GM12865 (cell line): ENCODE data around the gene ECI1.

Experiments
- DNase-seq: peaks from one replicate; pipeline ENCODE4 v3.0.0; 2010; ENCODE audit warnings: low read depth
- H3K4me3 ChIP-seq: 2 replicates; pipeline ENCODE4 v1.5.1; 2011; ENCODE audit warnings: mild to moderate bottlenecking, low read depth, low read length, control low read depth
- TF ChIP-seq, protein P1 (sequence below): IDR thresholded peaks from 2 replicates; pipeline ENCODE4 v1.5.1; 2011; ENCODE audit warnings: low read length, control low read depth, low read depth, inconsistent platforms; ENCODE audit not compliant: insufficient read depth; ENCODE audit errors: missing control alignments

ECI1 gene

DNA sequence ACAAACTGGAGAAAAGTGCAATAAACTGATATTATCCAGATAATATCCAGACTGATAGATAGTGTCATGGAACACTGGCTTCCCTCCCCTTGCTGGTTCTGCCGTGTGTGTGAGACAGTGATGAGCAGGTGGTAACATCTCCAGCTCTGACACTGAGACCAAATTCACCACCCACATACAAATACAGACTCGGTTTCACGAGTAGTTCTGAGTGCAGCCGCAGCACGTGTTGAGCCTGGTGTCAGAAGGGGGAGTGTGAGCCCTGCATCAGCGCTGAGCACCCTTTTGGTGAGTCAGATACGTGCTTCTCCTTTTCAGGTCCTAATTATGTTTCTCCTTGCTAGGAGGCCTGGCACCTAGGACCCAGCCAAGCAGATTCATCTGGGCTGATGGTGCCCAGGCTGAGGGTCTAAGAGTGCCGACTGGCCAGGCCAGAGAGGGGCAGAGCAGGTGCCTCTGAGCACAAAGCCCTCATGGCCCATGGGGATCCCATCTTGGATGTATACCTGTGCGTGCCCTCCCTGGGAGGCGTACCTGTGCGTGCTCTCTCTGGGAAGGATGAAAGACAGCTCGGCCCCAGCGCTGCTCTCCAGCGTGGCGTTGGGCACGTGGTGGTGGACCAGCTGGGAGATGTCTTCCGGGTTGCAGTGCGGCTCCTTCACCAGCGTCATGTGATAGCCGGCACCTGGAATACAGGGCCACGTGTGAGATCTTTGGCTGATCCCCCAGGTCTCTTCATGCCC, 43.8 kb upstream of the ECI1 start:
- peak; percentile 86 for DNase-seq
- TF ChIP-seq, protein P1, sequence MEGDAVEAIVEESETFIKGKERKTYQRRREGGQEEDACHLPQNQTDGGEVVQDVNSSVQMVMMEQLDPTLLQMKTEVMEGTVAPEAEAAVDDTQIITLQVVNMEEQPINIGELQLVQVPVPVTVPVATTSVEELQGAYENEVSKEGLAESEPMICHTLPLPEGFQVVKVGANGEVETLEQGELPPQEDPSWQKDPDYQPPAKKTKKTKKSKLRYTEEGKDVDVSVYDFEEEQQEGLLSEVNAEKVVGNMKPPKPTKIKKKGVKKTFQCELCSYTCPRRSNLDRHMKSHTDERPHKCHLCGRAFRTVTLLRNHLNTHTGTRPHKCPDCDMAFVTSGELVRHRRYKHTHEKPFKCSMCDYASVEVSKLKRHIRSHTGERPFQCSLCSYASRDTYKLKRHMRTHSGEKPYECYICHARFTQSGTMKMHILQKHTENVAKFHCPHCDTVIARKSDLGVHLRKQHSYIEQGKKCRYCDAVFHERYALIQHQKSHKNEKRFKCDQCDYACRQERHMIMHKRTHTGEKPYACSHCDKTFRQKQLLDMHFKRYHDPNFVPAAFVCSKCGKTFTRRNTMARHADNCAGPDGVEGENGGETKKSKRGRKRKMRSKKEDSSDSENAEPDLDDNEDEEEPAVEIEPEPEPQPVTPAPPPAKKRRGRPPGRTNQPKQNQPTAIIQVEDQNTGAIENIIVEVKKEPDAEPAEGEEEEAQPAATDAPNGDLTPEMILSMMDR: no peak
- H3K4me3 ChIP-seq: no peak overlapping the region

DNA sequence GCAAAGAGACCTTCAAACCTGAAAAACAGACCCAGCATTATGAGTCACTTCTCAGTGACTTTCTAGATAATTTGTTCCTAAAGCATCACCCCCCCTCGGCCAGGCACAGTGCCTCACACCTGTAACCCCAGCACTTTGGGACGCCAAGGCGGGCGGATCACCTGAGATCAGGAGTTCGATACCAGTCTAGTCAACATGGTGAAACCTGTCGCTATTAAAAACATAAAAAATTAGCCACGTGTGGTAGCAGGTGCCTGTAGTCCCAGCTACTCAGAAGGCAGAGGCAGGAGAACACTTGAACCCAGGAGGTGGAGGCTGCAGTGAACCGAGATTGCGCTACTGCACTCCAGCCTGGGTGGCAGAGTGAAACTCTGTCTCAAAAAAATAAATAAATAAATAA, 40.8 kb upstream of the ECI1 start:
- no peak for DNase-seq
- TF ChIP-seq, protein P1: no peak
- no peak overlapping the region for H3K4me3 ChIP-seq

DNA sequence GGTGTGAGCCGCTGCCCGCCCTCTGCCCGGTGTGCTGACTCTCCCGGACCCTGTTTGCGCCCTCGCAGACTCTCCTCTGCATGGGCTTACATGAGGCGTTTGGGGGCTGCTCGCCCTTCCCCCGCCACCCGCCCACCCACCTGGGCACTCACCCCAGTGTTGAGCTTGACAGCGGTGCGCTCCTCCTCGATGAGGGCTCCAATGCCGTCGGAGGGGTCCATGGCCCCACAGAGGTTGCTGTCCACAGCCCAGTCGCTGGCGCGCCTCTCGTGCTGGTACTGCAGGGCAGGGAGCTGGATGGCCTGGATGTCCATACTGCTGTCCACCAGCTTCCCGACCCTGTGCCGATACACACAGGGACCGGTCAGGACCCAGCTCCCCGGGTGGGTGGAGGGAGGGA, 37.9 kb upstream of the ECI1 start:
- no peak for DNase-seq
- TF ChIP-seq, protein P1: no peak
- no peak overlapping the region for H3K4me3 ChIP-seq

DNA sequence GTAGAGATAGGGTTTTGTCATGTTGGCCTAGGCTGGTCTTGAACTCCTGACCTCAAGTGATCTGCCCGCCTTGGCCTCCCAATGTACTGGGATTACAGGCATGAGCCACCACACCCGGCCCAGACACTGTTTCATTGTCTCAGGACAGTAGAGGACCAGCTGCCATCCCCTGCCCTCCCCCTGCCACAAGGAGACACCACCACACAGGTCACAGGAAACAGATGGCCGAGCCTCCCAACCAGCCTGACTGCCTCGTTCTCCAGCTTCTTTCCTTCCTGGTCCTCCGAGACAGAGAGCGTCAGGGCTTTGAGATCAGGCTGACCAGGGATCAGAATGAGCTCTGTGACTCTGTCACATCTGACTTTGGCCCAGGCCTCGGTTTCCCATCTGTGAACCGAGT, 37.3 kb upstream of the ECI1 start:
- DNase-seq: no peak
- TF ChIP-seq, protein P1: no peak

DNA sequence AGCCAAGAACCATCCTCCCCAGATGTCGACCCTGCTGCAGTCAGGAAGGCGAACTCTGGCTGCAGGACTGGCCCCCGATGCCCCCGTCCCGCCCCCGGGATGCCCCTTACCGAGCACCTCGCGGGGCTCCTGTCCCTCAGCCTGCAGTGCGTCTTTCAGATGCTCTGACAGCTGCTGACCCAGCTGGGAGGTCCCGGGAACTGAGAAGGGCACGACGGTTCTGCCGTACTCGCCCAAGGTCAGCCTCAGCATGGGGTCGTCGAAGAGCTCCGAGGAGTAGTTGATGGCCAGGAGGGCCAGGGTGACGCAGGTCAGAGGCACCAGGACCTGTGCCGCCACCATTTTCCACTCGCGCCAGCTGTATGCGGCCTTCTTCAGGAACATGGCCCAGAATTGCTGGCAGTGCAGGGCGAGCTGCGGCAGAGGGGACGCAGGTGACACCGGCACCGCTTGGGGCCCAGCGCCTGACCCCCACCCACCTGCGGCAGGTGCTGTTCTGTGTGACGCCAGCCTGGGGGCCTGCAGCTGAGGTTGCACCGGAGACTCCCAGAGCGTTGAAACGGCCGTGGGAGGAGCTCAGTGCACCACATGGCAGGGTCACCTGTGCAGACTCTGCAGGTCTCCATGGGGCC, 36.6 kb upstream of the ECI1 start:
- TF ChIP-seq, protein P1: no peak
- H3K4me3 ChIP-seq: no peak overlapping the region
- no peak for DNase-seq

More for the DNA sequence above, 37.3 kb upstream of the ECI1 start:
- no peak overlapping the region for H3K4me3 ChIP-seq

DNA sequence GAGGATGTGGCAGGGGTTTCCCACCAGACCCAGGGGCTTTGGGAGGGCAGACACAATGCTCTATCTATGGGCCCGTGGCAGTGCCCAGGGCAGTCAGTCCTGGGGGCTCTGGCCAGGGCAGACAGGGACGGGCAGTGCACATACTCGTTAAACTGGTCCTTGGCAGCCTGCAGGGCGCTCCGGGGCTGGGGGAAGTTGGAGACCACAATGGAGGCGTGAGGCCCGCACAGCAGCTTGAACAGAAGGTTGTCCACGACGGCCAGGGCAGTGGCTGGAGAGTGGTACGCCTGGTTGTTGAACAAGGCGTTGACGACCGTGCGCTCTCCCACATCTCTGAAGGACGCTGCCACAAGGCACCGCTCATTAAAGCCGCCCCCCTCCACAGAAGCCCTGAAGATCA, 35.2 kb upstream of the ECI1 start:
- TF ChIP-seq, protein P1: no peak
- no peak overlapping the region for H3K4me3 ChIP-seq
- no peak for DNase-seq

DNA sequence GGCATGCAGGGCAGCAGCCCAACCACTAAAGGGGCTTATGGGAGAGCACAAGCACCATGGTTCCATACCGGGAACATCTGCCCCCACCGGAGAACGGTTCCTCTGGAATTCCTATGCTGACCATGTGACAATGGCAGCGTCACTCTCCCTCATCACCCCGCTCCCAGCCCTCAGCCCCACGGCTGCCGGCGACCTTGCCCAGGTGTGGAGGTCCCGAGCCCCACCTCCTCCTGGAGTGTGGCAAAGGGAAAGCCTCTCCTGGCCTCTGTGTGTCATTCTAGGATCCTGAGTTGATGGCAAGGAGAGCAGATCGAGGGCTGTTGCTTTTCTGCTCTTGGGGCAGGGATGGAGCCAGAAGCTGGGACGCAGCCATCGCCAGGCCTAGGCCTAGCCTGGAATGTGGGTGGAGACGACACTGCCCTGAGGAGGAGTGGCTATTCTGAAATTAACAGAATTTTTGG, 34.4 kb upstream of the ECI1 start:
- TF ChIP-seq, protein P1: no peak
- DNase-seq: no peak
- no peak overlapping the region for H3K4me3 ChIP-seq
